ENCODE data around the gene GPR89A. TPM values are rescaled to one million over a fixed set of nuclear protein-coding genes. Genes with fewer than 3 reads are reported as not detected.

The GPR89A gene
- total and polyA plus RNA-seq, 2 of the 8 experiments (the other 6 are each of a cell fraction or from before 2014, with no cell fraction given), result 26.8 to 46.6 TPM

DNA sequence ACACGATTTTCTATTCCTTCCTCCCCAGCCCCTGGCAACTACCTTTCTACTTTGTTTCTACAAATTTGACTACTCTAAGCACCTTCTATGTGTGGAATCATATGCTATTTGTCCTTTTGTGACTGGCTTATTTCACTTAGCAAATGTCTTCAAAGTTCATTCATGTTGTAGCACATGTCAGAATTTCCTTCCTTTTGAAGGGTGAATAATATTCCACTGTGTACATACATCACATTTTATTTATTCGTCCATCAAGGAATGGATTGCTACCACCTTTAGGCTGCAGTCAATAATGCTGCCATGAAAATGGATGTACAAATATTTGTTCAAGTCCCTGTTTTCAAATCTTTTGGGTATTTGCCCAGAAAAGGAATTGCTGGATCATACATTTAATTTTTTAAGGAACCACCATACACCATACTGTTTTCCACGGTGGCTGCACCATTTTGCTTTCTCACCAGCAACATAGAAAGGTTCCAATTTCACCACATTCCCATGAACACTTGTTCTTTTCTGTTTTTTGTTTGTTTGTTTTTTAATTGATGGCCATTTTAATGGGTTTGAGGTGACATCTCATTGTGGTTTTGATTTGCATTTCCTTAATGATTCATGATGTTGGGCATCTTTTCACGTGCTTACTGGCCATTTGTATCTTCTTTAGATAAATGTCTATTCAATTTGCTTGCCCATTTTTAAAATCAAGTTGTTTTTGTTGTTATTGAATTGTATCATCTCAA lies 102.7 kb downstream of the GPR89A start (continued):
- TF ChIP-seq USF2 (IDR thresholded peaks at IDR 0.05; ENCODE audit: low read length) (no peak), EP300 (IDR thresholded peaks at IDR 0.05; ENCODE audit: borderline replicate concordance in 1 of 2, low read depth in 2 of 2, low read length in 2 of 2) (no peak), NRF1 (IDR thresholded peaks at IDR 0.05; ENCODE audit: low read depth, low read length) (no peak)

Data from H1 (cell line).